Activated naive CD4-positive, alpha-beta T cell treated with anti-CD3 and anti-CD28 coated beads, Interleukin-2, amount 50 U/mL, for 16 hours (primary cell): ENCODE results near the gene ROGDI.
"Not testable (repeated sequence)": the region's sequence is repeated elsewhere in the genome, so short reads cannot be mapped to it uniquely, and the experiment has no call there.

ENCODE experiments used
- DNase-seq: peaks from one replicate; pipeline ENCODE4 v3.0.0-alpha.2; 2020

The ROGDI gene

DNA sequence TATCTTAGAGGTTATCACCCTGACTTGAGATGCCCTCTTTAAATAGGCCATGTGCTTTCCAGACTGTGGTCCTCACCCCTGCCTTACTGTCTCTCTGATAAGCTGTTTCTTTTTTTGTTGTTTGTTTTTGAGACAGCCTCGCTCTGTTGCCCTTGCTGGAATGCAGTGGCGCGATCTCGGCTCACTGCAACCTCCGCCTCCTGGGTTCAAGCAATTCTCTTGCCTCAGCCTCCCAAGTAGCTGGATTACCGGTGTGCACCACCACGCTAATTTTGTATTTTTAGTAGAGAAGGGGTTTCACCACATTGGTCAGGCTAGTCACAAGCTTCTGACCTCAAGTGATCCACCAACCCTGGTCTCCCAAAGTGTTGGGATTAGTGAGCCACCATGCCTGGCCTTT is 13.5 kb downstream of the ROGDI start:
- no peak for DNase-seq

DNA sequence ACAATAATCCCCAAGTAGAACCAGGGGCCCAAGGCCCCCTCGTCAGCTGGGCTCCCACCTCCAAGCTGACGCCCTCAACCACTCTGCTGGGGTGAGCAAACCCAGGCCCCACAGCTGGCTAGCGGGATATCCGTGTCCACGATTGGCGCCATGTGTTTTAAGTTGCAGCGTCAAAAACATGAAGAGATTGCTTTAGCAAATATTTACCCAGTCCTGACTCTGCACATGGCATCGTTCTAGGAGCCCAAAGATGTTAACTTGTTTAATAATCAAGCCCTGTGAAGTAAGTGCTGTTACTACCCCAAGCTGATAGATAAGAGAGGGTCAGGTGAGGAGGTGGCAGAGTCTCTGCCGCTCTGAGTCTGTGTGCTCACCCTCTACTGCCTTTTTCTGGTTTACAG is 13.9 kb downstream of the ROGDI start:
- DNase-seq = no peak

DNA sequence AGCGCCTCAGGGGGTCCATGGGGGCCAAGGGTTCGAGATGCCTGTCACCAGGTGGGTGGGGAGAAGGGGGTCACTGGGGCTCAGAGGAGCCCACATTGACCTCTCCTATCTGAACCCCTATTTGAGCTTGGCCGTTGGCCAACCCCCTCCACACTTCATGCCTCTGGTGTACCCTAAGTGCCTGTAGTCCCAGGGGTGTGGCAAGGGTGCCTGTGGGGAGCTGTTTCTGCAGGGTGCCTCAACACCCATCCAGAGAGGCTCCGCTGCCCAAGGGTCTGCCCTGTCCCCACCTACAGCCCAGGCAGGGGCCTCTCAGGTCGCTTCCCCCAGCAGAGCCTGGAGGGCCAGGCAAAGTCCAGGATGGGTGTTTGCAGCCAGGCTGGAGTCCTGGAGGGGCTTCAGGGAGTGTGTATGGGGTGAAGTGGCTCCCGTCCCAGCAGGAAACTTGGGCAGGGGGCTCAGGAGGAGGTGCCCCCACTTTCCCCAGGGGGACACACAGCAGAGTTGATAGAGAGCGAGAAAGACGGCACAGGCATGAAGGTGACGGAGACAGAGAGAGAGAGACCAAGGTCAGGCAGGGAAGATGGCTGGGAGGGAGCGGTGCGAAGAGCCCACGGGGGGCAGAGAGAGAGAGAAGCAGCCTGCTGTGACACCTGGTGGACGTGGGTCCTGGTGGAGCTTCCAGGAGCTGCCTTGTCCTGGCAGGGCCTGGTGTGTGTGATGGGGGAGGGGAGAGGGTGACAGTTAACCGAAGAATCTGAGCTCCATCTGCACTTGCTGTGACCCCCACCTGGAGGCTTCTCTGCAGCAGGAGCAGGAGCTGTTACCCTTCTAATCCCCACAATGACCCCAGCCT is 14.6 kb downstream of the ROGDI start, which contains the start of gene SEPTIN12:
SEPTIN12 (minus strand) TSS at position 719 of the 856 bp plus-strand sequence; CDS start at position 19, 700 bp downstream.
- DNase-seq = no peak

DNA sequence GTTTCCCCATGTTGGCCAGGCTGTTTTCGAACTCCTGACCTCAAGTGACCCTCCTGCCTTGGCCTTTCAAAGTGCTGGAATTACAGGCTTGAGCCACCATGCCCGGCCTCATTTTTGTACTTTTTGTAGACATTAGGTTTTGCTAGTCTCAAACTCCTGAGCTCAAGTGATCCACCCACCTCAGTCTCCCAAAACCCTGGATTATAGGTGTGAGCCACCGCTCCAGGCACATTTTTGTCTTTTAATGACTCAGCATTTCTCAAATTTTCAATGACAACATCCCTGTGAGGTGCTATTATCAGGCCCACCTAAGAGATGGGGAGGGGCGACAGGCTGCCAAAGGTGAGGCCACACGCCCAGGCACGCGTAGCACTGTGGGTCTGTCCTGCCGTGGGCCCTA is 15.4 kb downstream of the ROGDI start:
- no peak for DNase-seq

DNA sequence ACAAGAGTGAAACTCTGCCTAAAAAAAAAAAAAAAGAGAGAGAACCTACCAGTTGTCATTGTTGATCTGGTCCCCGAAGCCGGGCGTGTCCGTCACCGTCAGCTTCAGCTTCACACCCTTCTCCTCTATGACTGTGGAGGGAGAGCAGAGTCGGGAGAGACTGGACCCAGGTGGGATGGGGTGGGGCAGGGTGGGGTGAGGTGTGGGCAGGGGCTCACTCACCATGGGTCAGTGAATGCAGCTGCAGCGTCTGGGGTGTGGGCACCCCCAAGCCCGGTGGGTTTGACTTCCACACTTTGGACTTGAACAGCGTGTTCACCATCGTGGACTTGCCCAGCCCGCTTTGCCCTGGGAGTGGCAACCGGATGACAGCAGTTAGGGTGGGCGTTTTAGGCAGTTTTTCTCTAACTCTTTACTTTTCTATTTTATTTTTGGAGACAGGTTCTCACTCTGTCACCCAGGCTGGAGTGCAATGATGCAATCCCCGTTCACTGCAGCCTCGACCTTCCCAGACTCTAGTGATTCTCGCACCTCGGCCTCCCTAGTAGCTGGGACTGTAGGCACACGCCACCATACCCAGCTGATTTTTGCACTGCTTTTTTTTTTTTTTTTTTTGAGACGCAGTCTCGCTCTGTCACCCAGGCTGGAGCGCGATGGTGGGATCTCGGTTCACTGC is 16.5 kb downstream of the ROGDI start:
- no peak for DNase-seq

DNA sequence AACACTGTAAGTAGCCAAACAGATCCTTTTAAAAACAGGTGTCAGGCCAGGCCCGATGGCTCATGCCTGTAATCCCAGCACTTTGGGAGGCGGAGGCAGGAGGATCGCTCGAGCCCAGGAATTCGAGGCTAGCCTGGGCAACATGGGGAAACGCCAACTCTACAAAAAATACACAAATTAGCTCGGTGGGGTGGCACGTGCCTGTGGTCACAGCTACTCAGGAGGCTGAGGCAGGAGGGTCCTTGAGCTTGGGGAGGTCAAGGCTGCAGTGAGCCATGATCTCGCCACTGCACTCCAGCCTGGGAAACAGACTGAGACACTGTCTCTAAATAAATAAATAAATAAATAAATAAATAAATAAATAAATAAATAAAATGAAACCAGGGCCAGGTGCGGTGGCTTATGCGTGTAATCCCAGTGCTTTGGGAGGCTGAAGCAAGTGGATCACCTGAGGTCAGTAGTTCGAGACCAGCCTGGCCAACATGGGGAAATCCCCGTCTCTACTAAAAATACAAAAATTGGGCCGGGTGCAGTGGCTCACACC is 17.9 kb downstream of the ROGDI start:
- DNase-seq = not testable (repeated sequence)

DNA sequence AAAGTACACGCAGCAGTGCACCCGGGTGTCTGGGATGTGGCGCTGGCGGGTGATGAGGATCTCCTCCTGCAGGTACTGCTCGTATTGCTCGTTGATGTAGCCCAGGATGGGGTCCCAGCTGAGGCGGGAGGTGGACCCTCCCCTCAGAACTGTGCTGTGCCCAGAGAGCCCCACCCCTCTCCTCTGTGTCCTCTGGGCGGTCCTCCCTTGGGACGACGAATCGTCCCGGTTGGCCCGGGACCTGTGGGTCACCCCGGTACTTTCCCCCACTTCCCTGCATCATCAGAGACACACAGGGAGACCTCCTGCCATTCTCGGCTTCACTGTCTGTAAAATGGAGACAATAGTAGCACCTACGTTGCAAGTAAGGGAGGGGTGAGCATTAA is 18.5 kb downstream of the ROGDI start:
- no peak for DNase-seq

DNA sequence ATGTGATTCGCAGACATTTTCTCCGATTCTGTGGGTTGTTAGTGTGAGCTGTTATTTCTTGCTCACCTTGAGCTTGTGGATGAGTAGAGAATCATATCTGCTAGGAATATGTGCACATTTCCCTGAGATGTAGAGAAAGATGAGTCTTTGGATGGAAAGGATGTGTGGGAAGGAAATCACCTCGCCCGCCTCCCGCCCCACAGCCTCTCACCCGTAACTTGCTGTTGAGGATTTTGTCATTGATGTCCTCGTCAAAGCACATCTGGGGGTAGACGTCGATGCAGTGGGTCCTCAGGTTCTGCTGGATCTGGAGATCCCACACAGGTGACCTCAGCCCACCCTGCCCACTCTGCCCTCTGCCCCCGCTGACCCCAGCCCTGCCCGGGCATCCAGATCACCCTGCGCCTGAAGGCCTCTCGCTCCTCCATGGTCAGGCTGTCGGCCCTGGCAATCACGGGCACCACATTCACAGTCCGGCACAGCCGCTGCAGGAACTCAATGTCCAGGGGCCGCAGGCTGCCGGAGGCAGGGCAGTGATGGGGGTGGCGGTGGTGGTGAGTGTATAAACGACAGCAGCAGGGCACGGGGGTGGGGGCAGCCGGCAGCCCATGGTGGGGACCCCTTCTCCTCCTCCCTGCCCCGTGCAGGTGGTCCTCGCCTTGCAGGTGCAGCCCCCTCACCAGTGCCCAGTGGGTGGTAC is 19.0 kb downstream of the ROGDI start:
- no peak for DNase-seq

DNA sequence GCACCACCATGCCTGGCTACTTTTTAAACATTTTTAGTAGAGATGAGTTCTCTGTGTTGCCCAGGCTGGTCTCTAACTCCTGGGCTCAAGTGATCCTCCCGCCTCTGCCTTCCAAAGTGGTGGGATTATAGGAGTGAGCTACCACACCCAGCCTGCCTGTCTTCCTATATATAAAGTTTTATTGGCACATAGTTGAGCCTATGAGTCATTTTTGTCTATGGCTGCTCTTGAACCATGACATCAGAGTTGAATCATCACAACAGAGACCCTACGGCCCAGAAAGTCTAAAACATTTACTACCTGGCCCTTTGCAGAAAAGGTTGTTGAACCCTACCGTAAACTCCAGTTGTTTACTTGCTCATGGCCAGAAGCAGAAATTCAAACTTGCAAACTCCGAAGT is 22.2 kb downstream of the ROGDI start:
- no peak for DNase-seq

DNA sequence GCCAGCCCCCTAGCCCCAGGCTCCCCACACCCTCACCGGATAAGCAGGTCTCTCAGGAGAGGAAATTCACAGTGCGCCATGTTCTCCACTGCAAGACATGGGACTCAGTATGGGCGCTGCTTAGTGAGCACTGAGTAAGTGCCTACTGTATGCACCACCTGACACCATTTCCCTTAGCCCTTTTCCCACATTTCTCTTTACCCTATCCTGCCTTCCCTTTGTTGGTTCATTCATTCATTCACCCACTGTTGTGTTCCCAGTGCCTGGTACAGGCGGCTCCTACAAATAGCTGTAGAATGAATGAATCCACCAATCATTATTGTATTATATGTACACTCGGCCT is 24.4 kb downstream of the ROGDI start:
- no peak for DNase-seq

DNA sequence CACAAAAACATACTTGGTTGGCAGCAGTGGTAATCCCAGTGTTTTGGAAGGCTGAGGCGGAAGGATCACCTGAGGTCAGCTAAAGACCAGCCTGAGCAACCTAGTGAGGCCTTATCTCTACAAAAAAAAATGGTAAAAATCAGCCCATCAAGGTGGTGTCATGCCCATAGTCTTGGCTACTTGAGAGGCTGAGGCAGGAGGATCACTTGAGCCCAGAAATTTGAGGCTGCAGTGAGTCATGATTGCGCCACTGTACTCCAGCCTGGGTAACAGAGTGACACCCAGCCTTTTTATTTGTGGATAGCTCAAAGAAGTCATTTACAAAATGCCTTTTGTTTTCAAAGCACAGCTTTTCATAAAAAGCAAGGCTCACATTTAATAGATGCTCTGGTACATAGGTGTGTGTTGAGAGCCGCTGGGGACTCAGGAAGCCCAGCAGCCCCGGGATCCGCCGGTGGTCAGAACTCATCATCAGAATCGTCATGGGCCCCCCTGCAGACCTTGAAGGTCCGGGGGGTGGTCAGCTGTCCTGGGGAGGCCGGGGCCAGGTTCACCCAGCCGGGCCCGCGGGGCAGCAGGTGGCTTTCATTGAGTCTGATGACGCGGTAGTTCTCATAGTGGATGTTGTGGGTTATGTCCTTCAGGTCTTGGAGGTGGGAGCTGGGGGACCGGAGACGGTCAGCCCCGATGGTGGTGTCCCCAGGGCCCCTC is 24.9 kb downstream of the ROGDI start:
- DNase-seq = no peak

DNA sequence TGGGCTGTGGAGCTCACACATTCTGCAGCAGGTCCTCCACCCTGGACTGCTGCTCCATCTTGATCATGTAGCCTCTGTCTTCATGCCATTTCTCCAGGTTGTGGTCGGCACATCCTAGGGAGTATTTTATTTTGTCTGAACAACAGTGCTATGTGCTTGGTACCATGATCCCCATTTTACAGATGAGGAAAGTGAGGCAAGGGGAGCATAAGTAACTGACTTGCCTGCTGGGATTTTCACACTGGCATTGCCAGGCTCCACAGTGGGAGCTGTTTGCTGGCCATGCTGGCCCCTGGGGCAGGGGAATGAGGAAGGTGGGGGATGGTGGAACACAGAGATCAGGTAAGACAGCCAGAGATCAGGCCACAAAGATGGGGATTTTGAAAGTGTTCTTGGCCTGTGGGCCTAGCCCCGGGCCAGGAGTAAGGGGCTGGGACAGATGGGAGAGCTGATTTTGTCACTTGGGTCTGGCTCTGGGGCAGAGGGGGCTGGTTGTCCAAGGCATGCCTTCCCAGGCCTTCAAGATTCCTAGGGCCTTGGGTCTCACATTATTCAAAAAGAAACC is 26.2 kb downstream of the ROGDI start:
- DNase-seq = no peak

DNA sequence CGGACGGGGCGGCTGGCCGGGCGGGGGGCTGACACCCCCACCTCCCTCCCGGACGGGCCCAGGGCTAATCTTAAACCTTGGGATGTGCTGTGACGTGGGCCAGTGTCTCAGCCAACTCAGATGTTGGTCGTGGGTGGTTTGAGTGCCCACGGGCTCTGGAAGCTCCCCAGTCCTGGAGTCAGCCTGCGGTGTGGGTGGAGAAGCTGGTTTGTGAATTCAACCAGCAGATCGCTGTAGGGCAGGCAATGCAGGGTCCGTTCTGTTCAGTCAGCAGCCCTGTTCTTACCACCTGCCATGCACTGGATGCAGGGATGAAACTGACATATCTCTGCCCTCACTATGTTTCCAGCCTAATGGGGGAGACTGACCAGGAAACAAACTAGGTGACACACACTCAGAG is 27.4 kb downstream of the ROGDI start:
- no peak for DNase-seq

DNA sequence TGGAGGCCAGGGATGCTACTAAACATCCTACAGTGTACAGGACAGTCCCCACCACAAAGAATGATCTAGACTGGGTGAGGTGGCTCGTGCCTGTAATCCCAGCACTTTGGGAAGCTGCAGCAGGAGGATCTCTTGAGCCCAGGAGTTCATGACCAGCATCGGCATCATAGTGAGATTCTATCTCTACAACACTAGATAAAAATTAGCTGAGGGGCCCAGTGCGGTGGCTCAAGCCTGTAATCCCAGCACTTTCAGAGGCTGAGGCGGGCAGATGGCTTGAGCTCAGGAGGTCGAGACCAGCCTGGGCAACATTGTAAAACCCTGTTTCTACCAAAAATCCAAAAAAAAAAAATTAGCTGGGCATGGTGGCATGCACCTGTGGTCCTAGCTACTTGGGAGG is 30.1 kb downstream of the ROGDI start:
- DNase-seq = no peak

DNA sequence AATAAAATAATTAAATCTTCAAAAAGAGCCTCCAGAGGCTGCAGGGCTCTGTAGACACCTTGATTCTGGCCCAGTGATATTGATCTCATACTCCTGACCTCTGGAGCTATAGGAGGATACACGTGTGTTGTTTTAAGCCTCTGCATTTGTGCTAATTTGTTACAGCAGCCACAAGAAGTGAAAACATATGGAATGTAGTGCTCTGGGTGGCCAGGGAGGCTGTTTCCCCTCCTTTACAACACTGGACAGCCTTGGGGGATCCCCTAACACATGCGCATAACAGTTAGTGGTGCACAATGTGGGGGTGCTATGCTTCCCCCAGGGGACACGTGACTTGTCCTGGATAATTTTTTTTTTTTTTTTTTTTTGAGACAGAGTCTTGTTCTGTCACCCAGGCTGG is 30.8 kb downstream of the ROGDI start:
- DNase-seq = no peak

DNA sequence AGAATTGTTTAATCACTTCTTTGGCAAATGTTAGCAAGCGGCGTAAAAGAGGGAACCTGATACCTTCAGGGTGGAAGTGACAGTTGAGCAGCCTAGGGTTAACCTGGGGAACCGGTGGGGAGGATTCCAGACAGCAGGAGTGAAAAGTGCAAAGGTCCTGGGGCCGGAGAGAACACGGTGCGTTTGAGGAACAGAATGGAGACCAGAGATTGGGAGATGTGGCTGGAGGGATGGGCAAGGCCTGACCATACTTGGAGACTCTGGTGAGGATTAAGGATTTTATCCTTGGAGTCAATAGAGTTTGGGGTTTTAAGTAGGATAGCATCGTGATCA is 33.2 kb downstream of the ROGDI start:
- no peak for DNase-seq

DNA sequence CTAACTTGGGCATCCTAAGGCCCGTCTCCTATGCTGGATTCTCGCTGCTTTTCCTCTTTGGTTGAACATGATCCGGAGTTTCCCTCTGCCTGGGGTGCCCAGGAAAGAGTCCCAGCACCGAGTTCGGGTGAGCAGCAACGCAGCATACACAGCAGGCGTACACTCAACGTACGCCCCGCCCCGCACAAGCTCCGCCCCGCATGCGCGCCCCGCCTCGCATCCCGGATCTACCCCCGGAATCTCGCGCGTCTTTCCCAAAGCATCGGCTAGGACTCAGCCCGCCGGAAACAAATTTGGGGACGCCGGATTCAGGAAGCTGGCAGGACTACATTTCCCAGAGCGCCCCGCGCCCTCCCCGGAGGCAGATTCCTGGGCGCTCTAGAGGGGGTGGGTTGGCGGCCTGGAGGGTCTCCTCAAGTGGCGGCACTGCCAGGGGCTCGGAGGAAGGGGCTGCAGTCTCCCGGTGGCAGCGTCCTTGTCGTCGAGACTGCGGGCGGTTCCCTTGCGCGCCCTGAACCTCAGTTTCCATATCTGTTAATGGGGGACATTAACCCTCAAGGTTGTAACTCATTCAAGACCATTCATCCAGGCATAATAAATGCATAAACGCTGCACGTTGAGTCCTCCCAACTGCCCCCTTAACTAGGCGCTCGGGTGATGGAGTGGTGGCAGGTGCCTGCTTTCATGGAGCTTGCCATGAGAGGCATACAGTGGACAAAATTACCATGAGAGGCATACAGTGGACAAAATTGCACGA is 33.7 kb downstream of the ROGDI start:
- peak; percentile 88 for DNase-seq

DNA sequence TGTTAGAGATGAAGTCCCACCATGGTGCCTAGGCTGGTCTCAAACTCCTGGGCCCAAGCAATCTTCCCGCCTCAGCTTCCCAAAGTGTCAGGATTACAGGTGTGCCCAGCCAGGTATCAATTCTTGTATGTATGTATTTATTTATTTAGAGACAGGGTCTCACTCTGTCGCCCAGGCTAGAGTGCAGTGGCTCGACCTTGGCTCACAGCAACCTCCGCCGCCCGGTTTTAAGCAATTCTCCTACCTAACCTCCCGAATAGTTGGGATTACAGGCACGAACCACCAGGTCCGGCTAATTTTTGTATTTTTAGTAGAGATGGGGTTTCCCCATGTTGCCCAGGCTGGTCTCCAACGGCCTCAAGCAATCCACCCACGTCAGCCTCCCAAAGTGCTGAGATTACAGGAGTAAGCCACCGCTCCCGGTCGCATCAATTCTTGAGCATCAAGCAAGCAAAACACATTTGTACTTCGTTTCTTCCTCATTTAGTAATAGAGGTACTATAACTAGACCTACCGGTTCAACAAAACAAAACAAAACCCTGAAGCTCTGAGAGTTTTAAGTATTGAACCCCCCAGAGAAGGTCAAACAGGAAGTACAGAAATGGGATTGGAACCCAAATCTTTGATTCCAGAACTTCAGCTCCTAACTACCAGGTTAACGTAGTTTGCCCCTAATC is 34.4 kb downstream of the ROGDI start:
- no peak for DNase-seq

DNA sequence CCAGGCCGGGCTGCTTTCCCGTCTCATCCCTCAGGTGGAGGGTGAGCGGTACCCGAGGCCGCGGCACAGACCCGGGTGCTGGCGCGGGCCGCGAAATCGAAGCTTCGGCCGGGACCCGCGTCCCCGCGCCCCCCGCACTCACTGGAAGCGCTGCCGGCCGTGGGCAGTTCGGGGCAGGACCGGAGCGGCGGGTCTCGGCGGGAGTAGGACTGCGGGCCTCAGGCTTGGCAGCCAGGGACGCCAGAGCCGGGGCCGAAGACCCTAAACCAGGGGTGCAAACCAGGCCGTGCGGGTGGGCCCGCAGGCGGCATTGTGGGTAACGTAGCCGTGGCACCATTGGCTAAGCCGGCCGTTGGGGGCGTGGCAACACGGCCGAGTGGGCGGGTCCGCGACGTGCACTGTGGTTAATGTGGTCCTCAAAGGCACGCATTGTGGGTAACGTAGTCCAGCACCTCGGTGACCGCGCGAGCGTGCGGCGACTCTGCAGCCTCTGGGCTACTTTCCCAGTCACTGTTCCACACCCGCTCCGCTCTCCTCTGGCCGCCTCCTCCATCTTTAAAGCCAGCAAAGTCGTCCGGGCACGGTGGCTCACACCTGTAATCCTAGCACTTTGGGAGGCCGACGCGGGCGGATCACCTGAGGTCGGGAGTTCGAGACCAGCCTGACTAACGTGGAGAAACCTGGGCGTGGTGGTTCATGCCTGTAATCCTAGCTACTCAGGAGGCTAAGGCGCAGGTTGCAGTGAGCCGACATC is 35.4 kb downstream of the ROGDI start, which contains the start of gene ZNF500:
ZNF500 (minus strand) TSS at position 288 of the 754 bp plus-strand sequence. CDS start 1,184 bp downstream, outside the sequence.
- DNase-seq = peak; percentile 99
